Measurements from ENCODE around the gene S100PBP. TPM values are rescaled to one million over a fixed set of nuclear protein-coding genes. Genes with fewer than 3 reads are reported as not detected.
A peak's percentile ranks its signal among the peaks of the same experiment; 100 is the strongest.

The S100PBP gene
- total and polyA plus RNA-seq, 9 of the 15 experiments (the other 6 are each of a cell fraction or from before 2014, with no cell fraction given), result 22.9 to 60.2 (median 32.9) TPM

- peak in 1 of 2 experiments; percentile 78; a peak in 1 of 4 replicates for TF ChIP-seq UBTF (IDR thresholded peaks at IDR 0.05; ENCODE audit: borderline replicate concordance in 1 of 2, low read depth in 2 of 2, low read length in 2 of 2)
- no peak for TF ChIP-seq HOMEZ (CRISPR knock-in tag; IDR thresholded peaks at IDR 0.05)
- no peak for TF ChIP-seq PHB2 (IDR thresholded peaks at IDR 0.05; ENCODE audit: low read depth)
- no peak for TF ChIP-seq ZNF24 (IDR thresholded peaks at IDR 0.05)
- TF ChIP-seq CXXC5 (CRISPR knock-in tag; IDR thresholded peaks at IDR 0.05), result peak; percentile 56
- no peak for TF ChIP-seq SRSF3 (IDR thresholded peaks at IDR 0.05; ENCODE audit: insufficient read depth, low read length)
- 0 out of 2 replicates have a peak, but pooled peaks have one; percentile 26 for TF ChIP-seq ZNF511 (CRISPR knock-in tag; IDR thresholded peaks at IDR 0.05)
- no peak for TF ChIP-seq EHMT2 (IDR thresholded peaks at IDR 0.05)
- no peak for TF ChIP-seq POU5F1 (IDR thresholded peaks at IDR 0.05; ENCODE audit: borderline replicate concordance, low read depth, low read length, partially characterized antibody)
- no peak for TF ChIP-seq ZNF431 (CRISPR knock-in tag; IDR thresholded peaks at IDR 0.05)
- TF ChIP-seq PPARD (CRISPR knock-in tag; IDR thresholded peaks at IDR 0.05), result no peak
- no peak for TF ChIP-seq ATF2 (CRISPR knock-in tag; IDR thresholded peaks at IDR 0.05)
- no peak for TF ChIP-seq ZNF133 (CRISPR knock-in tag; IDR thresholded peaks at IDR 0.05)
- TF ChIP-seq ZBTB7A (IDR thresholded peaks at IDR 0.05; ENCODE audit: borderline replicate concordance, control insufficient read depth, low read depth, low read length), result 0 out of 2 replicates have a peak, but pooled peaks have one; percentile 74
- TF ChIP-seq MITF (IDR thresholded peaks at IDR 0.05), result no peak
- no peak for TF ChIP-seq RAD21 (CRISPR knock-in tag; conservative IDR thresholded peaks at IDR 0.05 in 1 of 2, IDR thresholded peaks at IDR 0.05 in 1 of 2)
- TF ChIP-seq RBM17 (IDR thresholded peaks at IDR 0.05; ENCODE audit: borderline replicate concordance, low read depth, low read length), result no peak
- TF ChIP-seq ZNF449 (CRISPR knock-in tag; IDR thresholded peaks at IDR 0.05), result peak; percentile 99; the same call in 1 of the 2 replicates
These were observed 53.3 kb downstream of the S100PBP start, which contains the start of gene FNDC5 (continued) for GRCh38 chr1:32870615-32871363.

All from K562 (cell line).